Astrocyte (in vitro differentiated cells and primary cell): ENCODE data around the gene KLF7. TPM values are rescaled to one million over a fixed set of nuclear protein-coding genes. Genes with fewer than 3 reads are reported as not detected.

ENCODE experiments used
- DNase-seq: peaks from one replicate; pipeline ENCODE4 v3.0.0-alpha.2; 2010; ENCODE audit warnings: low read depth
- FAIRE-seq: peaks from 2 replicates; lab custom pipeline; 2011; peaks lifted over from hg19 to GRCh38; lab: Jason Lieb, UNC
- H2AFZ ChIP-seq: 2 replicates; pipeline ENCODE4 v1.6.0; 2012; ENCODE audit warnings: low read depth, low read length, inconsistent platforms
- H3K27ac ChIP-seq: 2 replicates; pipeline ENCODE4 v1.5.1; 2011; ENCODE audit warnings: low read depth, low read length, inconsistent platforms
- H3K27me3 ChIP-seq: 2 replicates; pipeline ENCODE4 v1.6.0; 2011; ENCODE audit warnings: low read length, inconsistent platforms; ENCODE audit not compliant: insufficient read depth
- H3K36me3 ChIP-seq: 2 replicates; pipeline ENCODE4 v1.5.1; 2011; ENCODE audit warnings: low read length, inconsistent platforms; ENCODE audit not compliant: insufficient read depth
- H3K4me1 ChIP-seq: 2 replicates; pipeline ENCODE4 v1.5.1; 2011; ENCODE audit warnings: low read length, inconsistent platforms; ENCODE audit not compliant: insufficient read depth
- H3K4me2 ChIP-seq: 2 replicates; pipeline ENCODE4 v1.6.0; 2012; ENCODE audit warnings: low read length, inconsistent platforms
- H3K4me3 ChIP-seq: 2 replicates; pipeline ENCODE4 v1.5.1; 2011; ENCODE audit warnings: low read depth, mild to moderate bottlenecking, low read length, inconsistent platforms; ENCODE audit not compliant: insufficient read depth
- H3K79me2 ChIP-seq: 2 replicates; pipeline ENCODE4 v1.6.0; 2012; ENCODE audit warnings: mild to moderate bottlenecking, low read length, inconsistent platforms; ENCODE audit not compliant: insufficient read depth
- H3K9ac ChIP-seq: 2 replicates; pipeline ENCODE4 v1.6.0; 2012; ENCODE audit warnings: mild to moderate bottlenecking, low read length, inconsistent platforms
- H3K9me3 ChIP-seq: 2 replicates; pipeline ENCODE4 v1.5.1; 2012; ENCODE audit warnings: low read depth, mild to moderate bottlenecking, low read length, inconsistent platforms; ENCODE audit not compliant: insufficient read depth
- H4K20me1 ChIP-seq: 2 replicates; pipeline ENCODE4 v1.6.0; 2012; ENCODE audit warnings: low read length, inconsistent platforms; ENCODE audit not compliant: insufficient read depth
- H3K27ac Mint-ChIP-seq: one replicate; pipeline ENCODE4 v1.8.0; 2021; ENCODE audit warnings: mild to moderate bottlenecking, mixed read lengths; ENCODE audit not compliant: unreplicated experiment
- H3K27me3 Mint-ChIP-seq: one replicate; pipeline ENCODE4 v1.8.0; 2021; ENCODE audit warnings: low read depth, mixed read lengths; ENCODE audit not compliant: unreplicated experiment
- H3K36me3 Mint-ChIP-seq: one replicate; pipeline ENCODE4 v1.8.0; 2021; ENCODE audit warnings: low read depth, mixed read lengths; ENCODE audit not compliant: unreplicated experiment
- H3K4me1 Mint-ChIP-seq: one replicate; pipeline ENCODE4 v1.8.0; 2021; ENCODE audit warnings: low read depth, mixed read lengths; ENCODE audit not compliant: unreplicated experiment
- H3K4me3 Mint-ChIP-seq: one replicate; pipeline ENCODE4 v1.8.0; 2021; ENCODE audit warnings: mild to moderate bottlenecking, moderate library complexity, mixed read lengths; ENCODE audit not compliant: unreplicated experiment
- H3K9me3 Mint-ChIP-seq: one replicate; pipeline ENCODE4 v1.8.0; 2021; ENCODE audit warnings: mild to moderate bottlenecking, mixed read lengths; ENCODE audit not compliant: unreplicated experiment
- EZH2 ChIP-seq: IDR thresholded peaks from 2 replicates; pipeline ENCODE4 v1.6.1; 2012; ENCODE audit warnings: mild to moderate bottlenecking, low read length, inconsistent platforms; ENCODE audit not compliant: insufficient read depth
- total RNA-seq: library from RNA; stranded (reverse); gene quantifications from 2 replicates; pipeline ENCODE4 v1.2.1, GENCODE V29; 2021
- TF ChIP-seq, protein P1 (sequence below): IDR thresholded peaks from 2 replicates; pipeline ENCODE4 v1.5.1; 2011; ENCODE audit warnings: low read depth, mild to moderate bottlenecking, inconsistent platforms, low read length, moderate library complexity; ENCODE audit not compliant: insufficient read depth

KLF7 gene
- total RNA-seq, 1 donor from 2014 or later: 81.2 TPM

DNA sequence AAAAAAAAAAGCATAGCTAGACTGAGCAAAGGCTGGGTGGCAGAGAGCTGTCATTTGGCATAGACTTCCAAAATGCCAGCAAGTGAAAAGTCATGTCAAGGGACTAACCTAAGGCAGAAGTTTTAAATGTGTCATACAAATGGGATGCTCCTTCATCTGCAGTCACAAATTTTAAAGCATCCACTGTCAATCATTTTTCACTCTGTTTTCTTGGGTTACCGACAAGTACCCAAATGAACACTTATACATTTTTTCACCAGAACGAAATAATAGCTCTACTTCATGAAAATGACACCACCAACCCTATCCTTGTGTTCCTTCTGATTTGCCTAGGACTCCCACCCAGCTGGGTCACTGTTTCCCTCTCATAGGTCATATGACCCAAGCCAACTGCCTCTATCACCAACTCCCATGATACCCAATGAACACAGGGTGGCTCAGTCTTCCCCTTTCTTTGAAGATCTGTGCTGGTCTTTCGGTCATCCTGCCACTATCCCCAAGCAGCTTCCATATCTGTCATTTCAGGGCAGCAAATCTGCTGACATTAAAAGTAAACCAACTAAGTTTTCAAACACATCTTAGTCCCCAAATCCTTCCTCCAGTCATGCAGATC lies 21.5 kb downstream of the KLF7 start:
- Mint-ChIP-seq H3K4me3 (peak overlapping the region; percentile 27), H3K27ac (peak overlapping the region; percentile 82), H3K36me3 (peaks cover 20% of the 10 kb centered on the region), H3K4me1 (peaks cover 78% of the 10 kb centered on the region), H3K9me3 (no peaks in the 10 kb centered on the region), H3K27me3 (no peaks in the 10 kb centered on the region)
- no peak overlapping the region for H3K4me3 ChIP-seq
- H3K4me1 ChIP-seq: peaks cover 34% of the 10 kb centered on the region
- H2AFZ ChIP-seq: no peak overlapping the region
- FAIRE-seq: no peak
- peaks cover 98% of the 10 kb centered on the region for H4K20me1 ChIP-seq
- DNase-seq: no peak
- no peaks in the 10 kb centered on the region for H3K9me3 ChIP-seq
- H3K79me2 ChIP-seq: peaks cover 100% of the 10 kb centered on the region
- H3K9ac ChIP-seq: no peak overlapping the region
- no peak overlapping the region for H3K27ac ChIP-seq
- H3K36me3 ChIP-seq: peaks cover 16% of the 10 kb centered on the region
- no peaks in the 10 kb centered on the region for H3K27me3 ChIP-seq
- H3K4me2 ChIP-seq: peak overlapping the region; percentile 61
- TF ChIP-seq, protein P1, sequence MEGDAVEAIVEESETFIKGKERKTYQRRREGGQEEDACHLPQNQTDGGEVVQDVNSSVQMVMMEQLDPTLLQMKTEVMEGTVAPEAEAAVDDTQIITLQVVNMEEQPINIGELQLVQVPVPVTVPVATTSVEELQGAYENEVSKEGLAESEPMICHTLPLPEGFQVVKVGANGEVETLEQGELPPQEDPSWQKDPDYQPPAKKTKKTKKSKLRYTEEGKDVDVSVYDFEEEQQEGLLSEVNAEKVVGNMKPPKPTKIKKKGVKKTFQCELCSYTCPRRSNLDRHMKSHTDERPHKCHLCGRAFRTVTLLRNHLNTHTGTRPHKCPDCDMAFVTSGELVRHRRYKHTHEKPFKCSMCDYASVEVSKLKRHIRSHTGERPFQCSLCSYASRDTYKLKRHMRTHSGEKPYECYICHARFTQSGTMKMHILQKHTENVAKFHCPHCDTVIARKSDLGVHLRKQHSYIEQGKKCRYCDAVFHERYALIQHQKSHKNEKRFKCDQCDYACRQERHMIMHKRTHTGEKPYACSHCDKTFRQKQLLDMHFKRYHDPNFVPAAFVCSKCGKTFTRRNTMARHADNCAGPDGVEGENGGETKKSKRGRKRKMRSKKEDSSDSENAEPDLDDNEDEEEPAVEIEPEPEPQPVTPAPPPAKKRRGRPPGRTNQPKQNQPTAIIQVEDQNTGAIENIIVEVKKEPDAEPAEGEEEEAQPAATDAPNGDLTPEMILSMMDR: no peak
- no peak for TF ChIP-seq EZH2

DNA sequence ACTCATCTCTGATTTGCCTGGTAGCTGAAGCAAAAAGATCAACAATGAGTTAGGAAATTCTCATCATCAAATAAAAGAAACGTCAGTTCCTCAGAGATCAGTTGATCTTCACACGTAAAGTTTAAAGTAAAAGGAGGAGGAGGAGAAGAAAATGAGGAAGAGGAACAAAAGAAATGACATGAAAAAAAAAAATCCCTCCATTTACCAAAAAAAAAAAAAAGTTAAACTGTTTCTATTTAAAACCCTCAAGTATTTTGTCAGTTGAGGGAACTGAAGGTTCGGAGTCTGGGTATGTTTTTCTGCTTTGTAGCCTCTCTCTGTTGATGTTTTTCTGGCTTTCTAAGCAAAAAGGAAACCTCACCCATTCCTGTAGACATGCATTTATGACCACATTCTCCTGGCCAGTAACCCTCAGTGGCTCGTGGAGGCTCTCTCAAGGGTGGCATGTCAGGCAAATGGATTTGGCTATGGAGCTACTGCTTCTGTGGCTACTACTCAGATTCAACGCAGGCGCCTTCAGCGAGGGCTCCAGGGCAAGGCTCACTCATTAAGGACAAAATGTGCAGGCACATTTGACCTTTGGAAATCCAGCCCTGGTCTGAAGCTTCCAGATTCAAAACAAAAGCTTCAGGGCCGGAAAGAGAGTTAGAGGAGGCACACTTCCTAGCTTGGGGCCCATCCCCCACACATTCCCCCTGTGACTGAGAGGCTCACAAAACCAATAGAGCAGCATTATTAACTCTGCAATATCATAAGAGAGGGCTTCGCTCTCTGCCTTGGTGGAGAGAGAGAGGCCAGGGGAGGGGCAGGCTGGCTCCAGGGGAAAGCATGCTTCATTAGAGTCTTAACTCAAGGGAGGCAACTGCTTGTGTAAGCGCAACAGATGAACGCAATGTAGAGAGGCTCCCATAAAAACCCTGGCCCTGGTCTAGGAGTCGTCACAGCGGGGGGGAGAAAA lies 22.3 kb downstream of the KLF7 start:
- Histone ChIP-seq H3K27ac (peak overlapping the region; percentile 40), H3K79me2 (peaks cover 100% of the 10 kb centered on the region), H3K4me2 (peak overlapping the region; percentile 61), H3K9ac (peak overlapping the region; percentile 29), H3K27me3 (no peaks in the 10 kb centered on the region), H3K9me3 (no peaks in the 10 kb centered on the region), H3K36me3 (peaks cover 16% of the 10 kb centered on the region), H3K4me1 (peaks cover 26% of the 10 kb centered on the region), H2AFZ (no peak overlapping the region), H4K20me1 (peaks cover 98% of the 10 kb centered on the region), H3K4me3 (no peak overlapping the region)
- peaks cover 17% of the 10 kb centered on the region for H3K36me3 Mint-ChIP-seq
- peaks cover 77% of the 10 kb centered on the region for H3K4me1 Mint-ChIP-seq
- TF ChIP-seq EZH2: no peak
- TF ChIP-seq, protein P1: no peak
- no peaks in the 10 kb centered on the region for H3K27me3 Mint-ChIP-seq
- H3K9me3 Mint-ChIP-seq: no peaks in the 10 kb centered on the region
- DNase-seq: peak; percentile 70
- H3K4me3 Mint-ChIP-seq: peak overlapping the region; percentile 27
- H3K27ac Mint-ChIP-seq: peak overlapping the region; percentile 82
- FAIRE-seq: no peak
